Smooth muscle cell (in vitro differentiated cells): ENCODE results near the gene NAT9. TPM values are rescaled to one million over a fixed set of nuclear protein-coding genes. Genes with fewer than 3 reads are reported as not detected.

Experiments used
- DNase-seq: peaks from one replicate; lab custom pipeline; 2025; ENCODE audit not compliant: unreplicated experiment; lab: John Stamatoyannopoulos, UW
- H2AFZ ChIP-seq: fragments of 200-600 bp; sonication (generic); 2 replicates; pipeline ENCODE4 v1.6.0; 2016; ENCODE audit warnings: antibody characterized with exemption, low read depth, mild to moderate bottlenecking
- H3F3A ChIP-seq: fragments of 200-600 bp; sonication (generic); 2 replicates; pipeline ENCODE4 v1.6.0; 2017; ENCODE audit warnings: antibody characterized with exemption, low read depth
- H3K27ac ChIP-seq: fragments of 200-600 bp; sonication (generic); 2 replicates; pipeline ENCODE4 v1.5.1; 2016; ENCODE audit warnings: low read depth, mild to moderate bottlenecking
- H3K27me3 ChIP-seq: fragments of 200-600 bp; sonication (generic); 2 replicates; pipeline ENCODE4 v1.6.1; 2016; ENCODE audit warnings: low read depth, mild to moderate bottlenecking
- H3K36me3 ChIP-seq: fragments of 200-600 bp; sonication (generic); 2 replicates; pipeline ENCODE4 v1.5.1; 2016; ENCODE audit warnings: low read depth
- H3K4me1 ChIP-seq: fragments of 200-600 bp; sonication (generic); 2 replicates; pipeline ENCODE4 v1.5.1; 2016; ENCODE audit warnings: low read depth
- H3K4me2 ChIP-seq: fragments of 200-600 bp; sonication (generic); 2 replicates; pipeline ENCODE4 v1.6.0; 2016; ENCODE audit warnings: mild to moderate bottlenecking
- H3K4me3 ChIP-seq: fragments of 200-600 bp; sonication (generic); 2 replicates; pipeline ENCODE4 v1.5.1; 2016; ENCODE audit warnings: mild to moderate bottlenecking
- H3K79me2 ChIP-seq: fragments of 200-600 bp; sonication (generic); 2 replicates; pipeline ENCODE4 v1.6.0; 2016; ENCODE audit warnings: low read depth, mild to moderate bottlenecking
- H3K9ac ChIP-seq: fragments of 200-600 bp; sonication (generic); 2 replicates; pipeline ENCODE4 v1.6.0; 2016; ENCODE audit warnings: low read depth
- H3K9me3 ChIP-seq: fragments of 200-600 bp; sonication (generic); replicated peaks from 2 replicates; pipeline ENCODE4 v1.5.1; 2016; ENCODE audit warnings: low read depth
- H4K20me1 ChIP-seq: fragments of 200-600 bp; sonication (generic); 2 replicates; pipeline ENCODE4 v1.6.0; 2016; ENCODE audit warnings: low read depth
- CTCF ChIP-seq: fragments of 200-600 bp; sonication (generic); IDR thresholded peaks from 2 replicates; pipeline ENCODE4 v1.5.1; 2017; ENCODE audit warnings: borderline replicate concordance, mild to moderate bottlenecking, antibody characterized with exemption; ENCODE audit not compliant: insufficient read depth, poor library complexity, severe bottlenecking
- WGBS: methylation state at CpG from one replicate; pipeline ENCODE4 v1.1.7; 2016; ENCODE audit warnings: low lambda C conversion rate; 5-methylcytosine and 5-hydroxymethylcytosine counted together
- polyA plus RNA-seq: library from polyadenylated mRNA; unstranded; fragments of >200 nt; fragmentation: Nextera tagmentation; extraction: Ambion mirVana; gene quantifications from 2 replicates; pipeline ENCODE4 v1.2.1, GENCODE V29; 2016
- total RNA-seq: library from RNA; depleted of rRNA; stranded (reverse); fragments of >200 nt; gene quantifications from 2 replicates; pipeline ENCODE4 v1.2.3, GENCODE V29; 2014

Gene NAT9
- total and polyA plus RNA-seq, 2 experiments from 2014 or later = 21.4 to 42.5 TPM

- Histone ChIP-seq H3K36me3 (no peaks in the 10 kb centered on the region), H3K27ac (no peak overlapping the region), H4K20me1 (no peaks in the 10 kb centered on the region), H3K9ac (no peak overlapping the region), H2AFZ (no peak overlapping the region), H3K27me3 (no peaks in the 10 kb centered on the region), H3K4me1 (no peaks in the 10 kb centered on the region), H3K9me3 (no peaks in the 10 kb centered on the region), H3K79me2 (no peaks in the 10 kb centered on the region), H3K4me3 (no peak overlapping the region), H3F3A (no peaks in the 10 kb centered on the region), H3K4me2 (no peak overlapping the region)
- WGBS = 96% methylated on average over 5 of the region's 5 CpGs
- no peak for TF ChIP-seq CTCF
- no peak for DNase-seq
Measured at GRCh38 chr17:74803971-74804370, 27.8 kb upstream of the NAT9 start.

- H3F3A ChIP-seq = no peaks in the 10 kb centered on the region
- no peak overlapping the region for H3K4me2 ChIP-seq
- H3K27me3 ChIP-seq = no peaks in the 10 kb centered on the region
- H3K4me1 ChIP-seq = no peaks in the 10 kb centered on the region
- H3K27ac ChIP-seq = no peak overlapping the region
- 95% methylated on average over 12 of the region's 12 CpGs for WGBS
- H2AFZ ChIP-seq = no peak overlapping the region
- no peaks in the 10 kb centered on the region for H4K20me1 ChIP-seq
- no peaks in the 10 kb centered on the region for H3K9me3 ChIP-seq
- no peak for DNase-seq
- no peaks in the 10 kb centered on the region for H3K36me3 ChIP-seq
- no peaks in the 10 kb centered on the region for H3K79me2 ChIP-seq
- no peak overlapping the region for H3K4me3 ChIP-seq
- TF ChIP-seq CTCF = no peak
- no peak overlapping the region for H3K9ac ChIP-seq
Measured at GRCh38 chr17:74803388-74803930, 27.3 kb upstream of the NAT9 start.

GRCh38 chr17:74801896-74802295 is 25.8 kb upstream of the NAT9 start:
- no peak overlapping the region for H3K4me3 ChIP-seq
- H4K20me1 ChIP-seq = peaks cover 6% of the 10 kb centered on the region
- DNase-seq = no peak
- no peaks in the 10 kb centered on the region for H3K9me3 ChIP-seq
- H3K4me1 ChIP-seq = no peaks in the 10 kb centered on the region
- 82% methylated on average over 8 of the region's 8 CpGs for WGBS
- H3K4me2 ChIP-seq = no peak overlapping the region
- H3K27me3 ChIP-seq = no peaks in the 10 kb centered on the region
- no peaks in the 10 kb centered on the region for H3F3A ChIP-seq
- H2AFZ ChIP-seq = no peak overlapping the region
- no peaks in the 10 kb centered on the region for H3K79me2 ChIP-seq
- TF ChIP-seq CTCF = no peak
- H3K36me3 ChIP-seq = no peaks in the 10 kb centered on the region
- H3K9ac ChIP-seq = no peak overlapping the region
- H3K27ac ChIP-seq = no peak overlapping the region

GRCh38 chr17:74800531-74800930 is 24.4 kb upstream of the NAT9 start:
- no peaks in the 10 kb centered on the region for H3K9me3 ChIP-seq
- no peak overlapping the region for H3K9ac ChIP-seq
- H2AFZ ChIP-seq = no peak overlapping the region
- no peaks in the 10 kb centered on the region for H3K27me3 ChIP-seq
- TF ChIP-seq CTCF = no peak
- no peak for DNase-seq
- H3K79me2 ChIP-seq = no peaks in the 10 kb centered on the region
- 86% methylated on average over 7 of the region's 7 CpGs for WGBS
- H3K4me2 ChIP-seq = no peak overlapping the region
- no peak overlapping the region for H3K27ac ChIP-seq
- H3K36me3 ChIP-seq = no peaks in the 10 kb centered on the region
- H3K4me3 ChIP-seq = no peak overlapping the region
- H4K20me1 ChIP-seq = peaks cover 6% of the 10 kb centered on the region
- H3F3A ChIP-seq = no peaks in the 10 kb centered on the region
- no peaks in the 10 kb centered on the region for H3K4me1 ChIP-seq
